ENCODE measurements around the gene BIRC2. TPM values are rescaled to one million over a fixed set of nuclear protein-coding genes. Genes with fewer than 3 reads are reported as not detected.

The BIRC2 gene
- total RNA-seq, 1 donor from 2014 or later, result 43.1 TPM

- DNase-seq (ENCODE audit: low spot score), result no peak
Measured at GRCh38 chr11:102399189-102399588, 52.2 kb downstream of the BIRC2 start.

- no peak for DNase-seq (ENCODE audit: low spot score)
Measured at GRCh38 chr11:102400603-102401002, 53.6 kb downstream of the BIRC2 start.

GRCh38 chr11:102401905-102402304 is 54.9 kb downstream of the BIRC2 start:
- DNase-seq (ENCODE audit: low spot score), result no peak

GRCh38 chr11:102402548-102402947 is 55.5 kb downstream of the BIRC2 start:
- no peak for DNase-seq (ENCODE audit: low spot score)

- no peak for DNase-seq (ENCODE audit: low spot score)
Measured at GRCh38 chr11:102405501-102405900, 58.5 kb downstream of the BIRC2 start.

- DNase-seq (ENCODE audit: low spot score), result no peak
Measured at GRCh38 chr11:102406099-102406498, 59.1 kb downstream of the BIRC2 start.

- no peak for DNase-seq (ENCODE audit: low spot score)
Measured at GRCh38 chr11:102407901-102408300, 60.9 kb downstream of the BIRC2 start.

GRCh38 chr11:102408339-102408738 is 61.3 kb downstream of the BIRC2 start:
- DNase-seq (ENCODE audit: low spot score), result no peak

- DNase-seq (ENCODE audit: low spot score), result no peak
Measured at GRCh38 chr11:102410382-102410784, 63.4 kb downstream of the BIRC2 start.

GRCh38 chr11:102411142-102411541 is 64.1 kb downstream of the BIRC2 start:
- DNase-seq (ENCODE audit: low spot score), result no peak

- DNase-seq (ENCODE audit: low spot score), result no peak
Measured at GRCh38 chr11:102413497-102413896, 66.5 kb downstream of the BIRC2 start.

GRCh38 chr11:102414559-102414958 is 67.5 kb downstream of the BIRC2 start:
- no peak for DNase-seq (ENCODE audit: low spot score)

- no peak for DNase-seq (ENCODE audit: low spot score)
Measured at GRCh38 chr11:102415304-102415916, 68.4 kb downstream of the BIRC2 start.

- DNase-seq (ENCODE audit: low spot score), result no peak
Measured at GRCh38 chr11:102416976-102417375, 70.0 kb downstream of the BIRC2 start.

GRCh38 chr11:102419181-102419580 is 72.2 kb downstream of the BIRC2 start:
- DNase-seq (ENCODE audit: low spot score), result no peak

GRCh38 chr11:102420547-102420946 is 73.5 kb downstream of the BIRC2 start:
- DNase-seq (ENCODE audit: low spot score), result no peak

GRCh38 chr11:102421261-102421660 is 74.2 kb downstream of the BIRC2 start:
- DNase-seq (ENCODE audit: low spot score), result no peak

- DNase-seq (ENCODE audit: low spot score), result no peak
Measured at GRCh38 chr11:102422817-102423712, 76.1 kb downstream of the BIRC2 start.

- DNase-seq (ENCODE audit: low spot score), result no peak
Measured at GRCh38 chr11:102423936-102424335, 76.9 kb downstream of the BIRC2 start.

GRCh38 chr11:102426000-102426399 is 79.0 kb downstream of the BIRC2 start:
- DNase-seq (ENCODE audit: low spot score), result no peak

GRCh38 chr11:102426570-102426969 is 79.6 kb downstream of the BIRC2 start:
- DNase-seq (ENCODE audit: low spot score), result no peak

GRCh38 chr11:102427068-102427467 is 80.1 kb downstream of the BIRC2 start:
- DNase-seq (ENCODE audit: low spot score), result no peak
